ENCODE data around the gene ADAM12.

ADAM12 gene

DNA sequence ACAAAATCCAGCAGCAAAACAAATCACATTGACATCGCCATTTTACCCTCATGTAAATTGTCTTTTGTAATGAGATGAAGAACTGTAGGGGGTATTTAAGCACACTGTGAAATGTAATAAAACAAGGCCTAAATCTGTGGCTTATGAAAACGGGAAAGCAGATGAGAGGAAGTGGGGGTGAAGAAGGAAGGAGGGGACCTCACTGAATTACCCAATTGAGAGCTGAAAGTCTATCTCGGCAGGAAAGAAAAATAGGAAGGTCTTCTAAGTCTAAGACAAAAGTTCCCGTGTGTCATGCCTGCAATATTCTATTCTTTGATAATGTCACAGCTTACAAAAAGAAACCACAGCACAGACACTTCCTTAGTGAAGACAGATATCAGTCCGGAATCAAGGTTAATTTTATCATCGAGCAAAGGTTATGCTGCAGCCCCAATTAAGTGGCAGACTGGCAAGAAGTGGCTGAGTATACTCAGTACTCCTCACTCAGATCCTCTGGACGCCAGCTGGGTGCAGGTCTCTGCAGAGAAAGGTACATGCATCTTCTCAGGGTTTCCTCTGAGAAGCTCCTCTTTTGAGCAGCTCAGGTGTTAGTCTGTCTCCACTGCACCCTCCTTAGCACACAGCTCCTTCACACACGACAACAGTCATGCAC, 252.2 kb downstream of the ADAM12 start:
- Histone ChIP-seq H3K27me3 (ENCODE audit: insufficient read depth, low read length, poor library complexity, severe bottlenecking) (no peaks in the 10 kb centered on the region), H3K79me2 (ENCODE audit: insufficient read depth, low read length) (no peaks in the 10 kb centered on the region), H3K36me3 (ENCODE audit: insufficient read depth, low read length) (no peaks in the 10 kb centered on the region), H3K9ac (ENCODE audit: low read depth, low read length, poor library complexity, severe bottlenecking) (no peak overlapping the region), H3K4me3 (ENCODE audit: low read length, poor library complexity, severe bottlenecking) (no peak overlapping the region), H2AFZ (ENCODE audit: low read length) (no peak overlapping the region), H3K4me1 (ENCODE audit: insufficient read depth, low read length, poor library complexity, severe bottlenecking) (no peaks in the 10 kb centered on the region), H4K20me1 (ENCODE audit: insufficient read depth, low read length, poor library complexity, severe bottlenecking) (no peaks in the 10 kb centered on the region), H3F3A (ENCODE audit: low read depth) (no peaks in the 10 kb centered on the region), H3K9me2 (replicated peaks; ENCODE audit: low read depth, low read length) (no peaks in the 10 kb centered on the region), H3K4me2 (ENCODE audit: low read depth, low read length, poor library complexity, severe bottlenecking) (no peak overlapping the region), H3K9me3 (ENCODE audit: insufficient read depth, low read depth, low read length) (peaks cover 6% of the 10 kb centered on the region; the same call in 1 of the 2 replicates)
- TF ChIP-seq, protein P1, sequence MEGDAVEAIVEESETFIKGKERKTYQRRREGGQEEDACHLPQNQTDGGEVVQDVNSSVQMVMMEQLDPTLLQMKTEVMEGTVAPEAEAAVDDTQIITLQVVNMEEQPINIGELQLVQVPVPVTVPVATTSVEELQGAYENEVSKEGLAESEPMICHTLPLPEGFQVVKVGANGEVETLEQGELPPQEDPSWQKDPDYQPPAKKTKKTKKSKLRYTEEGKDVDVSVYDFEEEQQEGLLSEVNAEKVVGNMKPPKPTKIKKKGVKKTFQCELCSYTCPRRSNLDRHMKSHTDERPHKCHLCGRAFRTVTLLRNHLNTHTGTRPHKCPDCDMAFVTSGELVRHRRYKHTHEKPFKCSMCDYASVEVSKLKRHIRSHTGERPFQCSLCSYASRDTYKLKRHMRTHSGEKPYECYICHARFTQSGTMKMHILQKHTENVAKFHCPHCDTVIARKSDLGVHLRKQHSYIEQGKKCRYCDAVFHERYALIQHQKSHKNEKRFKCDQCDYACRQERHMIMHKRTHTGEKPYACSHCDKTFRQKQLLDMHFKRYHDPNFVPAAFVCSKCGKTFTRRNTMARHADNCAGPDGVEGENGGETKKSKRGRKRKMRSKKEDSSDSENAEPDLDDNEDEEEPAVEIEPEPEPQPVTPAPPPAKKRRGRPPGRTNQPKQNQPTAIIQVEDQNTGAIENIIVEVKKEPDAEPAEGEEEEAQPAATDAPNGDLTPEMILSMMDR (conservative IDR thresholded peaks at IDR 0.05; ENCODE audit: low read length), result no peak

DNA sequence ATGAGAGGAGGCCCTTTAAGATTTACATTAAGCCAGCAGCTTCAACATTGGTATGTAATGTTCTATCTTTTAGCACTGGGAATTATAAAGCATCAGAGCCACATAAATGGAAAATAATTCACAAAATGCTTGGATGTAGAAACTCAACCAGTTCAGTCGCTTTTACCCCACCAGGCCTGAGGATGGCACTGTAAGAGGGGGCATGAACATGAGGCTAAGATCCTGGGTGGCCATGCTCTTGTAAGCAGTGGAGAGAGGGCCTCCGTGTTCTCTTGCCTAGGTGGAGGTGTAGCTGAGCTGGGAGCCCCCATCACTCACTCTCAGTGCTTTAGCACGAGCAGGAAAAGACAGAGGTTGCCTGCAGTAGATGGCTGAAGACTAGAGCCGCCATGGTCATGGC, 253.1 kb downstream of the ADAM12 start:
- TF ChIP-seq, protein P1 (conservative IDR thresholded peaks at IDR 0.05; ENCODE audit: low read length), result no peak
- no peak for TF ChIP-seq EZH2phosphoT487 (IDR thresholded peaks at IDR 0.05; ENCODE audit: borderline replicate concordance)
- Histone ChIP-seq H2AFZ (ENCODE audit: low read length) (no peak overlapping the region), H3K4me2 (ENCODE audit: low read depth, low read length, poor library complexity, severe bottlenecking) (no peak overlapping the region), H3K79me2 (ENCODE audit: insufficient read depth, low read length) (no peaks in the 10 kb centered on the region), H3K27me3 (ENCODE audit: insufficient read depth, low read length, poor library complexity, severe bottlenecking) (no peaks in the 10 kb centered on the region), H3K4me1 (ENCODE audit: insufficient read depth, low read length, poor library complexity, severe bottlenecking) (no peaks in the 10 kb centered on the region), H3K9me2 (replicated peaks; ENCODE audit: low read depth, low read length) (no peaks in the 10 kb centered on the region), H3F3A (ENCODE audit: low read depth) (no peaks in the 10 kb centered on the region), H3K9me3 (ENCODE audit: insufficient read depth, low read depth, low read length) (peaks cover 6% of the 10 kb centered on the region; the same call in 1 of the 2 replicates), H3K4me3 (ENCODE audit: low read length, poor library complexity, severe bottlenecking) (no peak overlapping the region), H3K36me3 (ENCODE audit: insufficient read depth, low read length) (no peaks in the 10 kb centered on the region), H4K20me1 (ENCODE audit: insufficient read depth, low read length, poor library complexity, severe bottlenecking) (no peaks in the 10 kb centered on the region), H3K9ac (ENCODE audit: low read depth, low read length, poor library complexity, severe bottlenecking) (no peak overlapping the region)

DNA sequence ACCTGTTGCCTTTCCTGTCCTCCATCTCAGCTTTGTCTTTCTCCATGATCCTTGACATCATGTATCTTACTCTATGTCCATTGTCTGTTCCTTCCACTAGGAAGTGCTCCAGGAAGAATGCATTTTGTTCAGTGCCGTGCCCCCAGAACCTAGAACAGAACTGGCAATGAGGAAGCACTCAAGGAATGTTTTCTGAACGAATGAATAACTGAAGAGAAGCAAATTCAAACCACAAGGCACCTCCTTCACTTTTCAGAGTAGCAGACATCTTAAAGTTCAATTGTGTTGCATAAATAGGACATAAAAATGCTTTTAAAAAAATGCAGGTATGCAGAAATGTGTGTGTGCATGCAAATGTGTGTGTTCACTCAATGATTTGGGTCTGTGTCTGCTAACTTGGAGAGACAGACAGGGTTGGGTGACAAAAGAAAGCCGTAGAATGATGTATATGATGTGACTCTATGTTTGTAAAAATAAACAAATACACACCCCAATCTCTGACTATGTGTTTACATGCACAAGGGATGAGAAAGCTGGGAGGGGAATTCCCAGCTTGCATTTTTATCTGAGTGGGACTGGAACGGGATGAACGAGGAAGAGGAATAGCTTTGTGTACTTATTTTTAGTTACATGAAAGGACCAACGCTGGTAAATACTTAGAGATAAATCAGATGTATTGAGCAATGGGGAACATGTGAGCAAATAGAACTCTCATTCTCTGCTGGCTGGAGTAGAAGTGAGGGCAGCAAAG, 254.2 kb downstream of the ADAM12 start:
- no peaks in the 10 kb centered on the region for H3K36me3 ChIP-seq (ENCODE audit: insufficient read depth, low read length)
- TF ChIP-seq EZH2phosphoT487 (IDR thresholded peaks at IDR 0.05; ENCODE audit: borderline replicate concordance), result no peak
- TF ChIP-seq, protein P1 (conservative IDR thresholded peaks at IDR 0.05; ENCODE audit: low read length), result no peak
- no peaks in the 10 kb centered on the region for H3K79me2 ChIP-seq (ENCODE audit: insufficient read depth, low read length)
- H3K9ac ChIP-seq (ENCODE audit: low read depth, low read length, poor library complexity, severe bottlenecking), result no peak overlapping the region
- H3K27me3 ChIP-seq (ENCODE audit: insufficient read depth, low read length, poor library complexity, severe bottlenecking), result no peaks in the 10 kb centered on the region
- no peaks in the 10 kb centered on the region for H4K20me1 ChIP-seq (ENCODE audit: insufficient read depth, low read length, poor library complexity, severe bottlenecking)
- H2AFZ ChIP-seq (ENCODE audit: low read length), result no peak overlapping the region
- H3K9me3 ChIP-seq (ENCODE audit: insufficient read depth, low read depth, low read length), result peaks cover 6% of the 10 kb centered on the region; the same call in 1 of the 2 replicates
- H3K4me3 ChIP-seq (ENCODE audit: low read length, poor library complexity, severe bottlenecking), result no peak overlapping the region
- H3K4me2 ChIP-seq (ENCODE audit: low read depth, low read length, poor library complexity, severe bottlenecking), result no peak overlapping the region
- H3F3A ChIP-seq (ENCODE audit: low read depth), result no peaks in the 10 kb centered on the region
- no peaks in the 10 kb centered on the region; the same call in 1 of the 2 replicates for H3K9me2 ChIP-seq (replicated peaks; ENCODE audit: low read depth, low read length)
- H3K4me1 ChIP-seq (ENCODE audit: insufficient read depth, low read length, poor library complexity, severe bottlenecking), result no peaks in the 10 kb centered on the region

Data from Loucy (cell line).